Epithelial cell of proximal tubule (primary cell): ENCODE results near the gene SCFD2. TPM values are rescaled to one million over a fixed set of nuclear protein-coding genes. Genes with fewer than 3 reads are reported as not detected.

Source experiments
- DNase-seq: peaks from one replicate; pipeline ENCODE4 v3.0.0-alpha.2; 2011; ENCODE audit warnings: low read depth
- H3K4me3 ChIP-seq: 2 replicates; pipeline ENCODE4 v1.5.1; 2011; ENCODE audit warnings: low read depth, mild to moderate bottlenecking, low read length
- total RNA-seq: library from RNA; depleted of rRNA; stranded (reverse); fragments of >200 nt; gene quantifications from 2 replicates; pipeline ENCODE4 v1.2.3, GENCODE V29; 2015
- TF ChIP-seq, protein P1 (sequence below): conservative IDR thresholded peaks from 2 replicates; pipeline ENCODE4 v1.5.1; 2012; ENCODE audit warnings: low read depth, mild to moderate bottlenecking, low read length

SCFD2 gene
- total RNA-seq, 1 donor from 2014 or later, result 8.9 TPM

DNA sequence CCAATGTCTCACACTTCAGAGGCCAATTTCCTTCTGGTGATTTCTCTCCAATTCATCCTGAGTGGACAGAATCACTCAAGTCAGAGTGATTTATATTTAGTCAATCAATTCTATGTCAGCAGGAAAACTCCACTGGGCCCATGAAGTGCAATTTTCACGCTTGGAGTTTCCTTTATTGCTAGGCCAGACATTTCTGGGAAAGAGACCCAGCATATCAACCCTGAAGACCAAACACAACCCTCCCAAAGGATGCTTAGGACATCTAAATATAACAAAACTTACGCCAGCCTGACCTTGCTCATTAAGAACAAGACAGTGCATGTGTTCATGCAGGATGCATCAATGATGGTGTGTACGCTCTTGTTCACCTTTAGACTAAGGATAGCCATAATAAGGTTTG lies 347.4 kb downstream of the SCFD2 start:
- DNase-seq, result no peak
- H3K4me3 ChIP-seq, result no peak overlapping the region
- TF ChIP-seq, protein P1, sequence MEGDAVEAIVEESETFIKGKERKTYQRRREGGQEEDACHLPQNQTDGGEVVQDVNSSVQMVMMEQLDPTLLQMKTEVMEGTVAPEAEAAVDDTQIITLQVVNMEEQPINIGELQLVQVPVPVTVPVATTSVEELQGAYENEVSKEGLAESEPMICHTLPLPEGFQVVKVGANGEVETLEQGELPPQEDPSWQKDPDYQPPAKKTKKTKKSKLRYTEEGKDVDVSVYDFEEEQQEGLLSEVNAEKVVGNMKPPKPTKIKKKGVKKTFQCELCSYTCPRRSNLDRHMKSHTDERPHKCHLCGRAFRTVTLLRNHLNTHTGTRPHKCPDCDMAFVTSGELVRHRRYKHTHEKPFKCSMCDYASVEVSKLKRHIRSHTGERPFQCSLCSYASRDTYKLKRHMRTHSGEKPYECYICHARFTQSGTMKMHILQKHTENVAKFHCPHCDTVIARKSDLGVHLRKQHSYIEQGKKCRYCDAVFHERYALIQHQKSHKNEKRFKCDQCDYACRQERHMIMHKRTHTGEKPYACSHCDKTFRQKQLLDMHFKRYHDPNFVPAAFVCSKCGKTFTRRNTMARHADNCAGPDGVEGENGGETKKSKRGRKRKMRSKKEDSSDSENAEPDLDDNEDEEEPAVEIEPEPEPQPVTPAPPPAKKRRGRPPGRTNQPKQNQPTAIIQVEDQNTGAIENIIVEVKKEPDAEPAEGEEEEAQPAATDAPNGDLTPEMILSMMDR, result no peak

DNA sequence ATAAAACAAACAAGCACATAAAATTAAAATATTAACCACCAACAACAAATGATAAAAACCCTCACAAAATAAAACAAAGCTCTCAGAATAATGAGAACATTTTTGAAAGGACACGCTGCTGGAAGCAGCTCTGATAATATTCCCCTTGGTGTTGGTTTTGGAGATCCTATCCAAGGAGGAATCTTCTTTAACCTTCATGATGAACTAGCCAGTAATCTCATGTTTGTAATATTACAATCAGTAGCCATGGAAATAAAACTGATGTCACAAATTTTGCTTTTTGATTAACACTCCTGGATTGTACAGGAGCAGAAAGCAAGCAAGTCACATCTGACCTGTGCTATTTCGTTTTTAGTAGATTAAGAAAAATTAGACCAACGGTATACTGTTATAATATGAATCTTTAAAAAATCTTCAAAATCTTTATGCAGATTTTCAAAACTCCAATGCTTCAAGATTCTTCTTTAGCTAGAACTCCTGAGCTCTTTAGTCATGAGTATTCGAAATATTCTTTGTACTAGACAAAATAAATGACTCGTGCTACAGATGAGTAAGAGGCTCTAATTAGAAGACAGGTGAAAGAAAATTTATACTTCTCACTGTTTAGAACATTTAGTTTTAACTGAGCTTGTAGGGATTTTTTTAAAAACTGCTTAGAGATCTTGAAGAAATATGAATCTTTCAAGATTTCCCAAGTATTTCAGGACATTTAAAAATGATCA lies 349.6 kb downstream of the SCFD2 start:
- no peak overlapping the region for H3K4me3 ChIP-seq
- TF ChIP-seq, protein P1, result no peak
- no peak for DNase-seq

DNA sequence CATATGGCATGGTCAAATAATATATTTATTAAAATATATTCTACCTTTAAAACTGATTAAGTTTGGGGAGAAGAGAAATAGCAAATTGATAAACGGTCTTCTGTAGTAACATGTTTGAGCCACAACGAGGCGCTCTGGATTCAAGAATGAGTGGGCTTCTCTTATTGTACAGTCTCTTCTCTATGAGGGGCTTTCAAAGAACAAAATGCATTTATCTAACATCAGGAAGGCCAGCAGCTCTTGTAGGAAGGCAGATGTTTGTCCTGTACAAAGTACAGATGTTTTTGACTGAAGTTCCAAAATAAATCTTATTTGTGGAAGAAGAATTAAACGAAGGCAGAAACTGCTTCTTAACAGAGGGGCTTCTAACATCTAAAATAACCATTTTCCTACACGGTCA lies 350.2 kb downstream of the SCFD2 start:
- H3K4me3 ChIP-seq, result no peak overlapping the region
- no peak for DNase-seq
- TF ChIP-seq, protein P1, result peak; percentile 73

DNA sequence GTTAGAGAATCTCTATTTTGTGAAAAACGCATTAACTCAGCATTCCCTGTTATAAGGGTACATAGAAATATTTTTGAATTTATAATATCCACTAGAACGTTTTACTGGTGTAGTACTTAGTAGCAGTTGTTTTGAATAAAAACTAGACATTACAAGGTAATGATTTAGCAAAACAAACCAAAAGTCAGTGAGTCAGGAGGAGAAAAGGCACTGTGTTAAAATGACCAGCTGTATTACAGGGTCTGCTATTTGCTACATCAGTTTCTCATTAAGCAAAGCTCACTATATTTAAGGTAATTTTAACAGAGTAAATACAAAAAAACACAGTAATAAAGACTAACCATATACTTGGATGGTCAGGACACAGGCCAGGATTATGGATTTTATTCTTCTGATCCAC lies 351.0 kb downstream of the SCFD2 start:
- TF ChIP-seq, protein P1, result no peak
- DNase-seq, result no peak
- H3K4me3 ChIP-seq, result no peak overlapping the region

DNA sequence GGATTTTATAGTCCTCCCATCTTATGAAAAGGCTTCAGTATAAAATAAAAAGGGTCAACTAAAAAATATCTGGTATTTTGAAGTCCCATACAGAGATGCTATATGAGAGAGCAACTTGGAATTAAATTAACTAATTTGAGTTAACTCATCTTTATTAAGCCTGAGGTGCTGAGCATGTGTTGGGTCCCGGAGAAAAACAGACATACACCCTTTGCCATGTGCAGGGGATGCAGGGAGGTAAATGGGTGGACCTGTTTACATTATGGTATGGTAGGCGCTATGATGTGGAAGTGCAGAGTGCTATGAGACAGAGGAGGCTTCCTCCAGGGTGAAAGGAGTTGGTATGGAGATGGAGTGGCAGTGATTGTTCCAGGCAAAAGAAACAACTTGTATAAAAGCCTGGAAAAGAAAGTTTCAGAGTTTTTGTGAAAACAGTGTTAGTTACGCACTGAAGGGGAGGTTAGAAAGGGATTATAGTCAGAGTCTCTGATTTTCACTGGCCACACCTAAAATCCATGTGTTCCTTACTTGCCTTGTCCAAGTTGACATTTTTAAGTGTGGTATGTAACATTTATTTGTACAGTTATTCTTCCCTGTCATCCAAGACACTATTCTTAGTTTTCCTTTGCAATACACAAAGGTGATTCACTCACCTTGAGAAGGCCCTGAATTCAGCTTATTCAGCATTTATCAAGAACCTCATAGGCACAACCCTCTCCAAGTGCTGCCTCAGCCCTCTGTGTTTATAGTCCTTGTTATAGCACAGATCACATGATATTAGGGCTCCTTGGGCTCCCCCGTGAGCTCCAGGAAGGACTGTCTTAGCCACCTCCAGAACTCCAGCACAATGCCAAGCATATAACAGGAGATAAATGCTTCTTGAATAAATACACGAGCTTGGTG lies 351.7 kb downstream of the SCFD2 start:
- DNase-seq, result no peak
- TF ChIP-seq, protein P1, result no peak
- H3K4me3 ChIP-seq, result no peak overlapping the region

DNA sequence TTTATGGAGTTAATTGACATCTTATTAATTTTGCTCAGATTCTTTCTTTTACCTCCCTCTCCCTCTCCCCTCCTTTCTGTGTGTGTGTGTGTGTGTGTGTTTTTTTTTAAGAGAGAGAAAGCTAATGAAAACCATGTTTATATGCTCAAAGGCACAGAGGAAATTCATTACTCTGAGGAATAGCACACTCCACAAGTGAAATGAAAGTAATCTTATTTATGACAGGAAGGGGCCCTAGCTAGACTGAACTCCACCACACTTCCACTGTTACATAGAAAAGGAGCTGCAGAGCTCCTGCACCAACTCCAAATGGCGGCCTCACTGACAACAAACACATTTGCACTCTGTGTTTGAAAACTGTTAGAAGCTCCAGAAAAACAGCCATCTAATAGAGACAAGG lies 353.1 kb downstream of the SCFD2 start:
- TF ChIP-seq, protein P1, result no peak
- no peak overlapping the region for H3K4me3 ChIP-seq
- DNase-seq, result no peak
